ENCODE data around the gene CKM. TPM values are rescaled to one million over a fixed set of nuclear protein-coding genes. Genes with fewer than 3 reads are reported as not detected.
A peak's percentile ranks its signal among the peaks of the same experiment; 100 is the strongest.

Gene CKM
- total RNA-seq, 1 donor from 2014 or later: not detected

DNA sequence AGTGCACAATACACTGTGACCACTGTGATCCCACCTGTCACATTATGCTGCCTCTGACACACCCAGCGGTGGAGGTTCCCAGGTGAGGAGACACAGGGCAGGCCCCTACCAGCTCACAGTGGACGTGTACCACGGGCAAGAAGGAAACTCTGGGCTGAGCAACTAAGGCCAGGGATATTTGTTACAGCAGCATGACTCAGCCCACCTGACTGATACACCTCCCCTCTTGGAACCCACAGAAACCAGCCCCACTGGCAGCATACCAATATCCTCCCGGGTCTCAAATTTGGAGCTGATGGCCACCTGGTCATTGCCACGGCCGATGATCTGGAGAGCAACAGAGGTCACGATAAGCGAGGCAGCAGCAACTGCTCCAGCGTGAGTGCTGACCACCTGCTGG, 32.7 kb upstream of the CKM start:
- no peaks in the 10 kb centered on the region for H3K79me2 ChIP-seq (ENCODE audit: low read depth)

DNA sequence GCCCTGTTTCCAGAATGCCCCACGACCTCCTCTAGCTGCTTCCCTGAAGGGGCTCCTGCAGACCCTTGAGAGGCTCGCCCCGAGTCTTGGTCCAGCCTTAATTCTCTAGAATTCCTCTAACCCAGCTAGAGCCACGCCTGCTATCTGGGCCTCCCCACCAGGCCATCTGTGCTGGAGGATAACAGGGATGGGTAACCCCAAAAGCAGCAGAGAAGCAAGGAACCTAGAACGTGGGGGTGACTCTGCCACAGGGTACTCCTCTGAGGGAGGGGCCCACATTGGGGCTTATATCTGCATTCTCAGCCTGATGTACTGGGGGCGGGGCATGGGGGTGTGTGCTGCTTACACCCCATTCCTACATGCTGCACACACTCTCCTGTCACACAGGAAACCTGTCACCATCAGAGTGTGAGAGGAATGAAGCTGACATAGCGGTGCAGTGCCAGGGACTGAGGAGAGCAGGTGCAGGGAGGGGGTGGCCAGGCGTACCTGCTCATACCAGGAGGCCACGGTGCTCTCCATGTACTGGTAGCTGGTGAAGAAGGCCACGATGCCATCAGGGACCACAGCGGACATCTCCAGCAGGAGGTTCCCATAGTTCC, 31.7 kb upstream of the CKM start:
- Histone ChIP-seq H3K36me3 (no peaks in the 10 kb centered on the region), H3F3A (ENCODE audit: low read depth) (no peaks in the 10 kb centered on the region), H3K27me3 (no peaks in the 10 kb centered on the region), H4K20me1 (ENCODE audit: low read depth) (peaks cover 11% of the 10 kb centered on the region), H3K79me2 (ENCODE audit: low read depth) (no peaks in the 10 kb centered on the region), H3K4me1 (no peaks in the 10 kb centered on the region), H3K9me3 (ENCODE audit: low read depth) (no peaks in the 10 kb centered on the region), H2AFZ (replicated peaks) (no peak overlapping the region), H3K4me2 (no peak overlapping the region), H3K27ac (no peak overlapping the region), H3K4me3 (no peak overlapping the region), H3K9ac (no peak overlapping the region)
- DNase-seq (ENCODE audit: low spot score): no peak
- TF ChIP-seq EZH2 (IDR thresholded peaks at IDR 0.05): no peak
- TF ChIP-seq, protein P1, sequence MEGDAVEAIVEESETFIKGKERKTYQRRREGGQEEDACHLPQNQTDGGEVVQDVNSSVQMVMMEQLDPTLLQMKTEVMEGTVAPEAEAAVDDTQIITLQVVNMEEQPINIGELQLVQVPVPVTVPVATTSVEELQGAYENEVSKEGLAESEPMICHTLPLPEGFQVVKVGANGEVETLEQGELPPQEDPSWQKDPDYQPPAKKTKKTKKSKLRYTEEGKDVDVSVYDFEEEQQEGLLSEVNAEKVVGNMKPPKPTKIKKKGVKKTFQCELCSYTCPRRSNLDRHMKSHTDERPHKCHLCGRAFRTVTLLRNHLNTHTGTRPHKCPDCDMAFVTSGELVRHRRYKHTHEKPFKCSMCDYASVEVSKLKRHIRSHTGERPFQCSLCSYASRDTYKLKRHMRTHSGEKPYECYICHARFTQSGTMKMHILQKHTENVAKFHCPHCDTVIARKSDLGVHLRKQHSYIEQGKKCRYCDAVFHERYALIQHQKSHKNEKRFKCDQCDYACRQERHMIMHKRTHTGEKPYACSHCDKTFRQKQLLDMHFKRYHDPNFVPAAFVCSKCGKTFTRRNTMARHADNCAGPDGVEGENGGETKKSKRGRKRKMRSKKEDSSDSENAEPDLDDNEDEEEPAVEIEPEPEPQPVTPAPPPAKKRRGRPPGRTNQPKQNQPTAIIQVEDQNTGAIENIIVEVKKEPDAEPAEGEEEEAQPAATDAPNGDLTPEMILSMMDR (IDR thresholded peaks at IDR 0.05): no peak
- no peak for TF ChIP-seq EZH2phosphoT487 (IDR thresholded peaks at IDR 0.05)
- Mint-ChIP-seq H3K4me3 (no peak overlapping the region), H3K4me1 (peaks cover 9% of the 10 kb centered on the region), H3K27ac (no peak overlapping the region), H3K9me3 (no peaks in the 10 kb centered on the region), H3K36me3 (peaks cover 30% of the 10 kb centered on the region), H3K27me3 (ENCODE audit: insufficient read depth, low read depth) (peaks cover 5% of the 10 kb centered on the region)

More for the DNA sequence above, 32.7 kb upstream of the CKM start:
- Histone ChIP-seq H4K20me1 (ENCODE audit: low read depth) (peaks cover 5% of the 10 kb centered on the region), H3K36me3 (no peaks in the 10 kb centered on the region), H3F3A (ENCODE audit: low read depth) (no peaks in the 10 kb centered on the region), H3K27me3 (no peaks in the 10 kb centered on the region), H3K4me2 (no peak overlapping the region), H3K9ac (no peak overlapping the region), H3K27ac (no peak overlapping the region), H2AFZ (replicated peaks) (no peak overlapping the region), H3K9me3 (ENCODE audit: low read depth) (no peaks in the 10 kb centered on the region), H3K4me1 (no peaks in the 10 kb centered on the region), H3K4me3 (no peak overlapping the region)
- Mint-ChIP-seq H3K4me3 (no peak overlapping the region), H3K4me1 (peaks cover 9% of the 10 kb centered on the region), H3K27me3 (ENCODE audit: insufficient read depth, low read depth) (peaks cover 3% of the 10 kb centered on the region), H3K36me3 (peaks cover 32% of the 10 kb centered on the region), H3K27ac (no peak overlapping the region), H3K9me3 (no peaks in the 10 kb centered on the region)
- DNase-seq (ENCODE audit: low spot score): no peak
- TF ChIP-seq EZH2phosphoT487 (IDR thresholded peaks at IDR 0.05) (no peak), EZH2 (IDR thresholded peaks at IDR 0.05) (no peak)
- TF ChIP-seq, protein P1 (IDR thresholded peaks at IDR 0.05): no peak

DNA sequence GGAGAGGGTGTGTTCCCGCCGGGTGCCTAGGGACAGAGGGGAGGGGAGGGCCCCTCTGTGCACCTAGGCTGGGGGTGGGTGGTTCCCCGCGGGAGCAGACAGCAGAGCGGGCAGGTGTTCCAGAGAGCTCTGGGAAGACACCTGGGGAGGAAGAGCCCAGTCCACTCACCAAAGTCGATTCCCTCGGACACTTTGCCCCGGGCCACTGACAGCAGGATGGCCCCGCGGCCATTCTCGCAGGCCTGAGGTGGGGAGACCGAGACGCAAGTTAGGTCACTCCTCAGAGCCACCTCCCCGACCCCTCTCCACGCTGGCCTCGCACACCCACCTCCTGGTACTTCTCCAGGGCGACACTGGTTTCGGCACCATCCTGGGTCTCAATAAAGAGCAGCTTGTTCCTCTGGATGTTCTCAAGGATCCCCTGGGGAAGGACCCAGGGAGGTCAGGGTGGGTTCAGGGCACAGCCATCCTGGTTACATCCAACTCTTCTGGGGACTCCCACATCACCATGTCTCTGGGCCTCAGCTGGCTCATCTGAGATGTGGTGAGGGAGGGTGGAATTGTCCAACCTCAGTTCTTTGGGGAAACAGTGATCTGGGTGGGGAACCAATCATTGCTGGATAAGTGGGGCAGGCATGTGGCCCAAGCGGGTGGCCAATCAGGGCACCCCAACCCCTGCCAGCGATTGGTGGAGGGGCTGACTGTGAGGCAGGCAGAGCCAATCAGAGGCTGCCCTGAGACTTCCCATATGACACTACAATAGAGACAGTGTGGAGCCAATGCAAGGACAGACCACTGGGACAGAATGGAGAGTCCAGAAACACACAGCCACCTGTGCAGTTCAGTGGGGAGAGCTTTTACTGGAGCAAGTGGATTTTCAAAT, 30.5 kb upstream of the CKM start:
- Mint-ChIP-seq H3K4me3 (no peak overlapping the region), H3K27me3 (ENCODE audit: insufficient read depth, low read depth) (peaks cover 5% of the 10 kb centered on the region), H3K9me3 (no peaks in the 10 kb centered on the region), H3K27ac (peak overlapping the region; percentile 85), H3K36me3 (peaks cover 32% of the 10 kb centered on the region), H3K4me1 (peaks cover 10% of the 10 kb centered on the region)
- TF ChIP-seq, protein P1 (IDR thresholded peaks at IDR 0.05): no peak
- no peak for TF ChIP-seq EZH2 (IDR thresholded peaks at IDR 0.05)
- no peak for TF ChIP-seq EZH2phosphoT487 (IDR thresholded peaks at IDR 0.05)
- Histone ChIP-seq H3K27ac (no peak overlapping the region), H2AFZ (replicated peaks) (no peak overlapping the region), H3K4me1 (no peaks in the 10 kb centered on the region), H3K36me3 (no peaks in the 10 kb centered on the region), H3K79me2 (ENCODE audit: low read depth) (no peaks in the 10 kb centered on the region), H3K9ac (no peak overlapping the region), H4K20me1 (ENCODE audit: low read depth) (peaks cover 13% of the 10 kb centered on the region), H3K27me3 (no peaks in the 10 kb centered on the region), H3F3A (ENCODE audit: low read depth) (no peaks in the 10 kb centered on the region), H3K4me2 (no peak overlapping the region), H3K4me3 (no peak overlapping the region), H3K9me3 (ENCODE audit: low read depth) (no peaks in the 10 kb centered on the region)
- DNase-seq (ENCODE audit: low spot score): no peak

Data from neural progenitor cell (in vitro differentiated cells).